Psoas muscle (tissue), 8 donors: ENCODE results near the gene CCDC85B. TPM values are rescaled to one million over a fixed set of nuclear protein-coding genes. Genes with fewer than 3 reads are reported as not detected.

Experiments used
- ATAC-seq, 4 donors: fragments of 200-7000 bp; cut with Tn5 transposase; one replicate each; pipeline ENCODE4 v1.9.1; 2020; ENCODE audit warnings: moderate library complexity in 3 of 4, mild to moderate bottlenecking in 2 of 4
- DNase-seq, 2 donors: peaks; one replicate each; pipeline ENCODE4 v3.0.0-alpha.2; 2020
- H3K27ac ChIP-seq: fragments of 200-600 bp; one replicate; pipeline ENCODE4 v1.8.0; 2022
- H3K27me3 ChIP-seq, 3 donors: fragments of 200-600 bp in 1 of 3; one replicate each; pipeline versions ENCODE4 v1.6.1 to v1.8.0; 2013 to 2022; ENCODE audit warnings: low read length in 2 of 3, mild to moderate bottlenecking in 2 of 3, moderate library complexity in 1 of 3; ENCODE audit not compliant: insufficient read depth in 3 of 3
- H3K36me3 ChIP-seq, 2 donors: fragments of 200-600 bp in 1 of 2; one replicate each; pipeline versions ENCODE4 v1.6.1 to v1.8.0; 2013 to 2022; ENCODE audit warnings: low read depth in 1 of 2, mild to moderate bottlenecking in 1 of 2, moderate library complexity in 1 of 2; ENCODE audit not compliant: insufficient read depth in 1 of 2
- H3K4me1 ChIP-seq: fragments of 200-600 bp; one replicate; pipeline ENCODE4 v1.8.0; 2022
- H3K4me3 ChIP-seq: fragments of 200-600 bp; one replicate; pipeline ENCODE4 v1.8.0; 2022; ENCODE audit warnings: mild to moderate bottlenecking
- H3K9me3 ChIP-seq: fragments of 200-600 bp; one replicate; pipeline ENCODE4 v1.8.0; 2022
- WGBS, 3 donors: extraction: QIAGEN DNeasy Blood & Tissue Kit; methylation state at CpG; one replicate each; pipeline versions ENCODE4 v1.1.6 to v1.1.7; 2013; 5-methylcytosine and 5-hydroxymethylcytosine counted together
- intact Hi-C, 2 donors: fragments of 100-400 bp; cut with DNase I; formaldehyde crosslinking; loops; one replicate each; pipeline versions ENCODE4 v1.11.0 to v1.14.2; 2022
- polyA plus RNA-seq, 3 donors: library from polyadenylated mRNA; stranded (reverse); fragments of 200-250 nt; gene quantifications; one replicate each; pipeline ENCODE4 v1.2.3, GENCODE V29; 2013
- total RNA-seq, 4 donors: library from RNA; stranded (reverse); fragmentation: NEBNext Ultra II Directional in 2 of 4; extraction: Animal tissue kit (Norgen Biotek cat#: 25700) in 2 of 4; gene quantifications; one replicate each; pipeline versions ENCODE4 v1.2.1 to v1.2.4, GENCODE V29; 2021 to 2023
- TF ChIP-seq, protein P1 (sequence below): fragments of 200-600 bp; IDR thresholded peaks from one replicate; pipeline ENCODE4 v1.8.0; 2022; ENCODE audit warnings: antibody characterized with exemption
- donor health status: healthy with polysubstance abuse.
- donor health status: DM: no; HTN: no; CAD: no; lungs with moderate emphysema.
- donor health status: Bipolar disorder and iron deficiency.
- donor health status: healthy.
- donor health status: DM: yes; HTN: yes; CAD: no.
- donor health status: DM: no; HTN: no; CAD: no.
- donor health status: DM: no; HTN: no; CAD: no.
- donor health status: DM: yes; HTN: yes; CAD: no.

CCDC85B gene
- total and polyA plus RNA-seq, 7 donors = 16.7 to 39.6 (median 26.5) TPM

DNA sequence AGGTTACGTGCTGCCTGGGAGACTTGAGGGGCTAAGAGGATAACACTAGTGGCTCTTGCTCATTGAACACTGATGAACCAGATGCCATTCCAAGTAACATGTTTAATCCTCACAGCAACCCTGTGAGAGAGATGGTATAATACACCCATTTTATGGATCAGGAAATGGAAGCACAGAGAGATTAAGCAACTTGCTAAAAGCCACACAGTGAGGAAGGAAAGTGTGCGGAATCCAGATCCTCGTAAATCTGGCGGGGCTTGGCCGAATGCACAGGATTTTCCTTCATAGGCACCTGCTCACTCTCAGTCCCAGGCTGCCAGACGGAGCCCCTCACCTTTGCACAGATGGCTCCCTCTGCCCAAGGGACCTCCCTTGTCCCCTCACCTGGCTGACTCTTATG, 17.4 kb downstream of the CCDC85B start:
- Histone ChIP-seq H3K9me3 (no peaks in the 10 kb centered on the region), H3K36me3 (no peaks in the 10 kb centered on the region), H3K27me3 (peaks cover 0 to 17% (median 0%) of the 10 kb centered on the region in 3 donors), H3K27ac (no peak overlapping the region), H3K4me1 (peaks cover 11% of the 10 kb centered on the region), H3K4me3 (no peak overlapping the region)
- DNase-seq = no peak
- no peak for ATAC-seq
- TF ChIP-seq, protein P1, sequence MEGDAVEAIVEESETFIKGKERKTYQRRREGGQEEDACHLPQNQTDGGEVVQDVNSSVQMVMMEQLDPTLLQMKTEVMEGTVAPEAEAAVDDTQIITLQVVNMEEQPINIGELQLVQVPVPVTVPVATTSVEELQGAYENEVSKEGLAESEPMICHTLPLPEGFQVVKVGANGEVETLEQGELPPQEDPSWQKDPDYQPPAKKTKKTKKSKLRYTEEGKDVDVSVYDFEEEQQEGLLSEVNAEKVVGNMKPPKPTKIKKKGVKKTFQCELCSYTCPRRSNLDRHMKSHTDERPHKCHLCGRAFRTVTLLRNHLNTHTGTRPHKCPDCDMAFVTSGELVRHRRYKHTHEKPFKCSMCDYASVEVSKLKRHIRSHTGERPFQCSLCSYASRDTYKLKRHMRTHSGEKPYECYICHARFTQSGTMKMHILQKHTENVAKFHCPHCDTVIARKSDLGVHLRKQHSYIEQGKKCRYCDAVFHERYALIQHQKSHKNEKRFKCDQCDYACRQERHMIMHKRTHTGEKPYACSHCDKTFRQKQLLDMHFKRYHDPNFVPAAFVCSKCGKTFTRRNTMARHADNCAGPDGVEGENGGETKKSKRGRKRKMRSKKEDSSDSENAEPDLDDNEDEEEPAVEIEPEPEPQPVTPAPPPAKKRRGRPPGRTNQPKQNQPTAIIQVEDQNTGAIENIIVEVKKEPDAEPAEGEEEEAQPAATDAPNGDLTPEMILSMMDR = no peak
- WGBS, 3 donors = 80 to 81% (median 81%) methylated on average over 6 of the region's 6 CpGs
- intact Hi-C loops = no loop called here

DNA sequence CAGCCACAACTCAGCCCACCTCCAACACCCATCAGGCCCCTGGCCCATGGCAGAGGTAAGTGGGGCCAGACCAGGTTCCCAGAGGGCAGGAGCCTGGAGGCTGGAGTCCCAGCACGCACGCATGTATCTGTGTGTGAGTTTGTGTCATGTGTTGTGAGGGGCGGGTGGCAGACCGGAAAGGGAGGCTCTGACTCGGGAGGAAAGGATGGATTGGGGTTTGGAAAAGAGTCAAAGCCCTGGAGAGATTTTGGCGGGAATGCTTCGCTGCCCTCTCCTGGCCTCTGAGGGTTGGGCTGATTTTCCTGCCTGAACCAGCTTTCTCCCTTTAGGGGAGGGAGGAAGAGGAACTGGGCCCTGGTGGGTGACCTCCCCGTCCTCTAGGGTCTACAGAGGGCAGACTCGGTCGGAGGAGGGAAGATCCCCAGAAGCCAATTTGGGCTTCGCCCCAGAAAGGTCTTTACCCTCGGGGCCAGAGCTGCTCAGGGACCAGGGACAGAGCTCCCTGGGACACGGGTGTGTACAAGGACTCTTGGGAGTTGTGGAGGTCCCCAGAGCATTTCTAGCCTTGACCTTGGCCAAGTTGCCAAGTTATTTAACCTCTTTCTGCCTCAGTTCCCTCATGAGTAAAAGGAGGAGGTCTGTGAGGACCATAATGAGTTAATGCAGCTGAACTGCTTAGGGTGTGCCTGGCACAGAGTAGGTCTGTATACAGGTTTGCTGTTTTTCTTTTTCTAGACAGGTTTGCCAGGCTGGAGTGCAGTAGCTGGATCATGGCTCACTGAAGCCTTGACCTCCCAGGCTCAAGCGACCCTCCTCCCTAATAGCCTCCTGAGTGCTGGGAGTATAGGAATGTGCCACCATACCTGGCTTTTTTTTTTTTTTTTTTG, 21.5 kb downstream of the CCDC85B start:
- TF ChIP-seq, protein P1 = peak; percentile 9
- Histone ChIP-seq H3K27ac (no peak overlapping the region), H3K4me3 (peak overlapping the region; percentile 1), H3K36me3 (peaks cover 0 to 3% of the 10 kb centered on the region in 2 donors), H3K27me3 (peaks cover 0 to 17% (median 0%) of the 10 kb centered on the region in 3 donors), H3K9me3 (no peaks in the 10 kb centered on the region), H3K4me1 (peaks cover 39% of the 10 kb centered on the region)
- 18 to 30% (median 20%) methylated on average over 14 of the region's 14 CpGs for WGBS, 3 donors
- intact Hi-C loops = no loop called here
- ATAC-seq (no peak), DNase-seq (peak; percentile 67 to 69)

DNA sequence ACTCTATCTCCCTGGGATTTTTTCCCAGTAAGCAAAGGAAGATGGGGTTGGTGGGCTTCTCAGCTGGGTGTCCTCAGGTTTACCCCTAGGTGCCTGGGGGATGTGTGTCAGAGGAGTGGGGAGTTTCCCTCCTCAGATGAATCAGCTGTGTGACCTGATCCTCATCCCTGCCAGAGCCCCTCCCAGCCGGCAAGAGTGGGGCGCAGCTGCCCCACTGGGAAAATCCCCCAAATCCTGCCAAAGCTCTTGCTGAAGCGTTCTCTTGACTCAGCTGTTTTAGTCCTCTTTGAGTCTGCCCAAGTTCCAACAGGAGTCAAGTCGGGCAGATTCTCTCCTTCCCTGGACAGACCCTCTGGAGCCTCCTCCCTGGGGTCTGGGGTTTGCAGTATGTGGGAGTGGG, 22.4 kb downstream of the CCDC85B start:
- H3K4me3 ChIP-seq = no peak overlapping the region
- H3K36me3 ChIP-seq = peaks cover 0 to 7% of the 10 kb centered on the region in 2 donors
- no peaks in the 10 kb centered on the region for H3K9me3 ChIP-seq
- H3K27ac ChIP-seq = peak overlapping the region; percentile 23
- no peak for DNase-seq
- H3K4me1 ChIP-seq = peaks cover 48% of the 10 kb centered on the region
- WGBS, 3 donors = 18 to 41% (median 37%) methylated on average over 4 of the region's 4 CpGs
- intact Hi-C loops = no loop called here
- TF ChIP-seq, protein P1 = no peak
- ATAC-seq = no peak
- H3K27me3 ChIP-seq = peaks cover 0 to 17% (median 0%) of the 10 kb centered on the region in 3 donors

DNA sequence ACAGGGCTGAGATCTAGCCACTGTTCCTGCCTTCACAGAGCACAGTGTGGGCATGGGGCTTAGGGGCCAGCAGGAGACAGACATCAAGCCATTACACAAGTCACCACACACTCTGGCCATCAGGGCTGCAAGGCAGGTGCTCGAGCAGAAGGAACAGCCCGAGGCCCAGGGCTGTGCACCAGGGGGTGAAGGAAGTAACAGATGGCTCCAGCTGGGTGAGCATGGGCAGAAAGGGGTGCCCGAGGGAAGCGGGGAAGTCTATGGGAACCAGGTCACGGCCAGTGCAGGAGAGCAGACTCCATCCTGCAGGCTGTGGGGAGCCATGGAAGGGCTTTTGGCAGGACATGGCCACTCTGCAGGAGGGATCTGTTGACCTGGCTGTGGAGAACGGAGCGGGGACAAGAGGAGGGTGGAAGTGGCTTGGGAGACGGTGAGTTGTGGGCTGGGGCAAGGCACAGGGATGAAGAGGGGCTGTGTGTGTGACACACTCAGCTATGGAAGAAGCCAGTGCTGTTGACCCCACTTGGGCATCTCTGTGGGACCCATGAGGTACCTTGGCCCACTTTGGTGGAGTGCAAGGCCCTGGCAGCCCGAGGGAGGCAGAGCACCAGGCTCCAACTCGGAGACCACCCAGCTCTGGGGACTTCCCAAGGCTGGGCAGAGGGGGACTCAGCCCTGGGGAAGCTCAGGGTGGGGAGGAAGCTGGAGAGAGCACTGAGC, 24.8 kb downstream of the CCDC85B start:
- ATAC-seq = no peak
- WGBS, 3 donors = 27 to 39% (median 34%) methylated on average over 10 of the region's 10 CpGs
- Histone ChIP-seq H3K36me3 (peaks cover 0 to 7% of the 10 kb centered on the region in 2 donors), H3K4me3 (peak overlapping the region; percentile 100), H3K27ac (peak overlapping the region; percentile 99), H3K9me3 (no peaks in the 10 kb centered on the region), H3K27me3 (peaks cover 0 to 13% (median 0%) of the 10 kb centered on the region in 3 donors), H3K4me1 (peaks cover 53% of the 10 kb centered on the region)
- no peak for DNase-seq
- intact Hi-C loops = no loop called here
- TF ChIP-seq, protein P1 = no peak
